ENCODE measurements around the gene MTURN.

MTURN gene

GRCh38 chr7:30175180-30175579 lies 40.4 kb downstream of the MTURN start:
- Histone ChIP-seq H3K9me3 (ENCODE audit: low read length) (no peaks in the 10 kb centered on the region), H3F3A (ENCODE audit: insufficient read depth, low read length) (no peaks in the 10 kb centered on the region), H3K4me3 (ENCODE audit: low read depth, low read length, poor library complexity, severe bottlenecking) (no peak overlapping the region), H3K9me2 (ENCODE audit: low read depth, low read length) (no peaks in the 10 kb centered on the region), H3K9ac (ENCODE audit: low read length) (no peak overlapping the region), H3K36me3 (ENCODE audit: insufficient read depth, low read length) (no peaks in the 10 kb centered on the region), H3K27me3 (ENCODE audit: insufficient read depth, low read length) (no peaks in the 10 kb centered on the region), H3K79me2 (ENCODE audit: insufficient read depth, low read length) (no peaks in the 10 kb centered on the region), H2AFZ (ENCODE audit: low read length) (no peak overlapping the region), H3K4me1 (ENCODE audit: insufficient read depth, low read length, severe bottlenecking) (peaks cover 73% of the 10 kb centered on the region), H4K20me1 (ENCODE audit: insufficient read depth, low read length) (no peaks in the 10 kb centered on the region), H3K27ac (ENCODE audit: low read depth, low read length, poor library complexity, severe bottlenecking) (no peak overlapping the region), H3K4me2 (ENCODE audit: low read length) (no peak overlapping the region)
- TF ChIP-seq EZH2 (IDR thresholded peaks at IDR 0.05; ENCODE audit: borderline replicate concordance, low read length) = no peak
- TF ChIP-seq, protein P1, sequence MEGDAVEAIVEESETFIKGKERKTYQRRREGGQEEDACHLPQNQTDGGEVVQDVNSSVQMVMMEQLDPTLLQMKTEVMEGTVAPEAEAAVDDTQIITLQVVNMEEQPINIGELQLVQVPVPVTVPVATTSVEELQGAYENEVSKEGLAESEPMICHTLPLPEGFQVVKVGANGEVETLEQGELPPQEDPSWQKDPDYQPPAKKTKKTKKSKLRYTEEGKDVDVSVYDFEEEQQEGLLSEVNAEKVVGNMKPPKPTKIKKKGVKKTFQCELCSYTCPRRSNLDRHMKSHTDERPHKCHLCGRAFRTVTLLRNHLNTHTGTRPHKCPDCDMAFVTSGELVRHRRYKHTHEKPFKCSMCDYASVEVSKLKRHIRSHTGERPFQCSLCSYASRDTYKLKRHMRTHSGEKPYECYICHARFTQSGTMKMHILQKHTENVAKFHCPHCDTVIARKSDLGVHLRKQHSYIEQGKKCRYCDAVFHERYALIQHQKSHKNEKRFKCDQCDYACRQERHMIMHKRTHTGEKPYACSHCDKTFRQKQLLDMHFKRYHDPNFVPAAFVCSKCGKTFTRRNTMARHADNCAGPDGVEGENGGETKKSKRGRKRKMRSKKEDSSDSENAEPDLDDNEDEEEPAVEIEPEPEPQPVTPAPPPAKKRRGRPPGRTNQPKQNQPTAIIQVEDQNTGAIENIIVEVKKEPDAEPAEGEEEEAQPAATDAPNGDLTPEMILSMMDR (IDR thresholded peaks at IDR 0.05; ENCODE audit: low read length) = no peak

GRCh38 chr7:30175636-30176147 lies 40.9 kb downstream of the MTURN start:
- Histone ChIP-seq H3K9me3 (ENCODE audit: low read length) (no peaks in the 10 kb centered on the region), H3K27me3 (ENCODE audit: insufficient read depth, low read length) (no peaks in the 10 kb centered on the region), H3K9me2 (ENCODE audit: low read depth, low read length) (no peaks in the 10 kb centered on the region), H4K20me1 (ENCODE audit: insufficient read depth, low read length) (no peaks in the 10 kb centered on the region), H2AFZ (ENCODE audit: low read length) (no peak overlapping the region), H3K4me2 (ENCODE audit: low read length) (no peak overlapping the region; the same call in 1 of the 2 replicates), H3K79me2 (ENCODE audit: insufficient read depth, low read length) (no peaks in the 10 kb centered on the region), H3F3A (ENCODE audit: insufficient read depth, low read length) (no peaks in the 10 kb centered on the region), H3K9ac (ENCODE audit: low read length) (no peak overlapping the region), H3K4me3 (ENCODE audit: low read depth, low read length, poor library complexity, severe bottlenecking) (no peak overlapping the region), H3K36me3 (ENCODE audit: insufficient read depth, low read length) (no peaks in the 10 kb centered on the region), H3K27ac (ENCODE audit: low read depth, low read length, poor library complexity, severe bottlenecking) (peak overlapping the region; percentile 31), H3K4me1 (ENCODE audit: insufficient read depth, low read length, severe bottlenecking) (peaks cover 69% of the 10 kb centered on the region)
- TF ChIP-seq, protein P1 (IDR thresholded peaks at IDR 0.05; ENCODE audit: low read length) = no peak
- TF ChIP-seq EZH2 (IDR thresholded peaks at IDR 0.05; ENCODE audit: borderline replicate concordance, low read length) = no peak

- TF ChIP-seq EZH2 (IDR thresholded peaks at IDR 0.05; ENCODE audit: borderline replicate concordance, low read length) = no peak
- Histone ChIP-seq H3K27me3 (ENCODE audit: insufficient read depth, low read length) (no peaks in the 10 kb centered on the region), H3K4me1 (ENCODE audit: insufficient read depth, low read length, severe bottlenecking) (peaks cover 64% of the 10 kb centered on the region), H3K4me3 (ENCODE audit: low read depth, low read length, poor library complexity, severe bottlenecking) (no peak overlapping the region), H3K9me3 (ENCODE audit: low read length) (no peaks in the 10 kb centered on the region), H3K9ac (ENCODE audit: low read length) (peak overlapping the region; percentile 3; the same call in 1 of the 2 replicates), H3K79me2 (ENCODE audit: insufficient read depth, low read length) (no peaks in the 10 kb centered on the region), H3K36me3 (ENCODE audit: insufficient read depth, low read length) (no peaks in the 10 kb centered on the region), H3K9me2 (ENCODE audit: low read depth, low read length) (no peaks in the 10 kb centered on the region), H3K4me2 (ENCODE audit: low read length) (peak overlapping the region; percentile 14; the same call in 1 of the 2 replicates), H2AFZ (ENCODE audit: low read length) (no peak overlapping the region), H3K27ac (ENCODE audit: low read depth, low read length, poor library complexity, severe bottlenecking) (peak overlapping the region; percentile 31), H3F3A (ENCODE audit: insufficient read depth, low read length) (no peaks in the 10 kb centered on the region), H4K20me1 (ENCODE audit: insufficient read depth, low read length) (no peaks in the 10 kb centered on the region)
These were observed 41.8 kb downstream of the MTURN start for GRCh38 chr7:30176463-30177109.

Data from OCI-LY1 (cell line).